Daoy (cell line): ENCODE data around the gene KRTCAP2. TPM values are rescaled to one million over a fixed set of nuclear protein-coding genes. Genes with fewer than 3 reads are reported as not detected.
"Not testable (repeated sequence)": the region's sequence is repeated elsewhere in the genome, so short reads cannot be mapped to it uniquely, and the experiment has no call there.

Experiments used
- DNase-seq: peaks from one replicate; pipeline ENCODE4 v3.0.0-alpha.2; 2015; ENCODE audit warnings: low read depth
- total RNA-seq: library from RNA; depleted of rRNA; stranded (reverse); fragments of >200 nt; shearing (Covaris generic); gene quantifications from 2 replicates; pipeline ENCODE4 v1.2.3, GENCODE V29; 2014

The KRTCAP2 gene
- total RNA-seq, 1 experiment from 2014 or later, result 123 TPM

GRCh38 chr1:155199792-155200191, 26.7 kb upstream of the KRTCAP2 start:
- no peak for DNase-seq

DNA sequence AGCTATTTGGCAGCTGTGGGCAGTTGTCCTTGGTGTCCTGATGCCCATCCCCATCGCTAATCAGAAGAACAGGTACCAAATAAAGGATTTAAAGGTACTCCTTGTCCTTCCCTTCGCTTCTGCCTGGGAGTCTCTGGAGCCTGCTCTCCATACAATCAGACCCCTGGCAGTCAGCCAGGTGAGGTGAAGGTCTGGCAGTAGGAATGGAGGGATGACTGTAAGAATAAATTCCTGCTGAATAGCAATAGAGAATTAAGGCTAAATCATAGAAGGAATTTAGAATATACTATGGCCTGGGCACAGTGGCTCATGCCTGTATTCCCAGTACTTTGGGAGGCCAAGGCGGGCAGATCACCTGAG, 25.4 kb upstream of the KRTCAP2 start:
- no peak for DNase-seq

- no peak for DNase-seq
Measured at GRCh38 chr1:155197901-155198546, 24.9 kb upstream of the KRTCAP2 start.

DNA sequence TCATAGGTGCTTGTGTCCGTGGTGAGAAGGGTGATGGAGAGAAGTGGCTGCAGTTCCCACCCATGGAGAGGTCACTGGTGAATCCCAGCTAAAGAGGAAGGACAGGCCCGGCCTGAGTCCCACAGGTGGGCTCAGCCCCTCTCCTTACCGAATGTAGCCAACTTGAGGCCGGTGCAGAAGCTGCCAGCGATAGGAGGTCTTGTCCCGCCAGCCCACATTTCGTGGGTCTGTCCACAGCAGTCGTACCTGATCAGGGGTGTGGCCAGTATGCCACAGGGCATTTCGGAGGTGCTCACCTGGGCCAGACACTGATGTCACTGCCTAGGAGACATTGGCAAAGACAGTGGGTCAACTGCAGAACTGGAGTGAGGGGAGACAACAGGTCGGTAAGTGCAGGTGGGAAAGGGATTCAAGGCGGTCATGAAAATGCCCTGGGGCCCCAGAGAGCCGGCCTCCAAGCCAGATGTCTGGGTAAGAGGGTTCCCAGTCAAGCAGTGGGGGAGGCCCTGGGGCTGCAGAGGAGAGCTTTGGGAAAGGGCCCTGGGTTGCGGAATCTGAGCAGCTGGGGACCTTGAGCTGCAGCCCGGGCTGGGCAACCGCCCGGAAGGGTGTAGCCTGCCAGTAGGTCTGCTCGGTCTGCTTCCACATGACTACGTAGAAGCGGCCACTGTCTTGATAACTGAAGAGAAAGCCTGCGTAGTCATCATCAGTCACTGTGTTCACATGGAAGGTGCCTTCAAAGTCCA, 24.0 kb upstream of the KRTCAP2 start:
- no peak for DNase-seq

- no peak for DNase-seq
Measured at GRCh38 chr1:155196103-155196892, 23.2 kb upstream of the KRTCAP2 start.

DNA sequence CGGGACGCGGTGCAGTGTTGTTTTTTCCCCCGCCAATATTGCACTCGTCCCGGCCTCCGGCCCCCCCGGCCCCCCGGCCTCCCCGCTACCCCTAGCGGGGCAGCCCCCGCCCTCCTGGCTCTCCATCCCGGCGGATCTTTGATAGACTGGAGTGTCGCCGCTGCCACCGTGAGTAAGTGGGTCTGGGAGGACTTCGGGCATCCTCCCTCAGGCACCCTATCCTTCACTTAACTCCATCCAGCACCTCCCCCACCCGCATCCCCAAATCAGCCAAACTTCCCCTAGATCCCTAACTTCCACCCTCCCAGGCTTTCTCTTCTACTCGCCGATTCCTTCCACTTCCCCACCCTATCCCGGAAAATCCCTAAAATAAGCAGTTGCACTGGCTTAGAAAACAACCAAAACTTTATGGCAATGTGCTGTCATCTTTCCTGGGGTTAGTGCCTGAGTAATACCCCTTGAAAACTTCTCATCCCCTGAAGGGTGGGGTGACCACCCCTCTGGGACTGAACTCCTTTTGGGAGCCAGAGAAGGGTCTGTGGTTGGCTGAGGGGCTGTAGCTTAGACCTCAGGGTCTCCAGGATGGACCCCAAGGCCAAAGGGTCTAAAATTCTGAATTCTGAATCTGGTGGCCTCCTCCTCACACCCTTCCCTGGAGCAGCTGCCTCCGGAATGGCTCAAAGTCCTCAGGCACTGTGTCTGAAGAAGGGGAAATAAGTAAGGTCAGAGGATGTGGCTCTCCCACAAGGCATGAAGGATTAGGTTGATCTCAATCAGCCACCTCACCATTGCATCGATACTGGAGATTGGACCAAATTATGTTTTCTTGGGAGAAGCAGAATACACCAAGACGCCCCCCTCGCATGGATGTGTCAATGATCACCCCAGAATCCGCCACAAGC, 22.3 kb upstream of the KRTCAP2 start:
- no peak for DNase-seq

DNA sequence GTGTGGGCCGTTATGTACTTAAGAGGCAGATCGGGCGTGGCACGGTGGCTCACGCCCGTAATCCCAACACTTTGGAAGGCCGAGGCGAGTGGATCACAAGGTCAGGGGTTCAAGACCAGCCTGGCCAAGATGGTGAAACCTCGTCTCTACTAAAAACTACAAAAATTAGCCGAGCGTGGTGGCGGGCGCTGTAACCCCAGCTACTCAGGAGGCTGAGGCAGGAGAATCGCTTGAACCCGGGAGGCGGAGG, 20.8 kb upstream of the KRTCAP2 start:
- not testable (repeated sequence) for DNase-seq

- peak; percentile 93 for DNase-seq
Measured at GRCh38 chr1:155193275-155193990, 20.3 kb upstream of the KRTCAP2 start.

DNA sequence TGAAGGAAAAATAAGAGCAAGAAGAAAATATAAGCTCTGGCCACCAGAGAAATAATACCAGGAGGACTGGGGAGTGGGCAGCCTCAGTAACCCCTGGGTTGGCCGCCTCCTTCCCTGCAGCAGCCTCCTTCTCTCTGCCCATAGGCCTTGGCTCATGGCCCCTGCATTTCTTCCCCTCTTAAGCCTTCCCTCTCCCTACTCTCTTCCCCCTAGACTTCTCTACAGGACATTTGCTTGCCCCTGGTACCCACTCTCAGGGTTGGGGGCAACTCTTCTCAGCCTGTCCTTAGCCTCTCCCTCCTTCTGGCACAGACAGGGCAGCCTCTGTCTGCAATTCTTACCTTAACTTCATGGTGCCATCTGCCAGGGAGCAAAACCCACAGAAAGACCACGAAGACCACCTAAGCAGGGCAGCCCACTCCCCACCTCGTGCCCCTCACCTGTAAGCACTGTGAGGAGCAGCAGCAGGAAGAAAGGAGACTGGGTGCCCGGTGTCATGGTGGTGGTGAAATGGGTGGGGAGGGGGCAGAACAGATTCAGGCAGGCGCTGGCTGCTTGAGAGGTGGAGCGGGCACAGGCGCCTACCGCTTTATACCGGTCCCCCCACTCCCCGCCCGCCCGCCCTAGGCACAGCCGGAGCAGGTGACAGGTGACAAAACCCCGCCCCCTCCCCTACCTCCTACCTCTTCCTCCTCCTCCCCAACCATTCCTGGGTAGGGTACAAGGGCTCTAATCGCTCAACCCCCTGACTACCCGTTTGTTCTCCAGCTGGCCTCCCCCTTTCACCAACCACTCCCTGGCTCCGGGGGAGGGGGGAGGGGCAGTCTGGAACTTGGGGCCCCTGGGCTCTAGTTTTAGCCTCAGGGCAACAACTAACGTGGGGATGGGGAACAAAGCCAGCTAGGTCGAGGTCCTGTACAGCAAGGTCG, 19.5 kb upstream of the KRTCAP2 start:
- no peak for DNase-seq

DNA sequence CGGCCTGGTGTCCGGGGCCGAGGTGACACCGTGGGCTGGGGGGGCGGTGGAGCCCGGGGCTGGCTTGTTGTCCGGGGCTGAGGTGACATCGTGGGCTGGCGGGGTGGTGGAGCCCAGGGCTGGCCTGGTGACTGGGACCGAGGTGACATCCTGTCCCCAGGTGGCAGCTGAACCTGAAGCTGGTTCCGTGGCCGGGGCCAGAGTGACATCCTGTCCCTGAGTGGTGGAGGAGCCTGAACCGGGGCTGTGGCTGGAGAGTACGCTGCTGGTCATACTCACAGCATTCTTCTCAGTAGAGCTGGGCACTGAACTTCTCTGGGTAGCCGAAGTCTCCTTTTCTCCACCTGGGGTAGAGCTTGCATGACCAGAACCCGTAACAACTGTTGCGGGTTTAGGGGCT, 18.8 kb upstream of the KRTCAP2 start:
- no peak for DNase-seq

DNA sequence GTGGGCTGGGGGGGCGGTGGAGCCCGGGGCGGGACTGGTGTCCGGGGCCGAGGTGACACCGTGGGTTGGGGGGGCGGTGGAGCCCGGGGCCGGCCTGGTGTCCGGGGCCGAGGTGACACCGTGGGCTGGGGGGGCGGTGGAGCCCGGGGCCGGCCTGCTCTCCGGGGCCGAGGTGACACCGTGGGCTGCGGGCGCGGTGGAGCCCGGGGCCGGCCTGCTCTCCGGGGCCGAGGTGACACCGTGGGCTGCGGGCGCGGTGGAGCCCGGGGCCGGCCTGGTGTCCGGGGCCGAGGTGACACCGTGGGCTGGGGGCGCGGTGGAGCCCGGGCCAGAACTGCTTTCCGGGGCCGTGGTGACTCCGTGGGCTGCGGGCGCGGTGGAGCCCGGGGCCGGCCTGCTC, 16.8 kb upstream of the KRTCAP2 start:
- not testable (repeated sequence) for DNase-seq

GRCh38 chr1:155188268-155188667, 15.2 kb upstream of the KRTCAP2 start:
- no peak for DNase-seq

GRCh38 chr1:155187456-155187891, 14.4 kb upstream of the KRTCAP2 start:
- DNase-seq, result no peak

GRCh38 chr1:155186794-155187455, 13.8 kb upstream of the KRTCAP2 start:
- no peak for DNase-seq

DNA sequence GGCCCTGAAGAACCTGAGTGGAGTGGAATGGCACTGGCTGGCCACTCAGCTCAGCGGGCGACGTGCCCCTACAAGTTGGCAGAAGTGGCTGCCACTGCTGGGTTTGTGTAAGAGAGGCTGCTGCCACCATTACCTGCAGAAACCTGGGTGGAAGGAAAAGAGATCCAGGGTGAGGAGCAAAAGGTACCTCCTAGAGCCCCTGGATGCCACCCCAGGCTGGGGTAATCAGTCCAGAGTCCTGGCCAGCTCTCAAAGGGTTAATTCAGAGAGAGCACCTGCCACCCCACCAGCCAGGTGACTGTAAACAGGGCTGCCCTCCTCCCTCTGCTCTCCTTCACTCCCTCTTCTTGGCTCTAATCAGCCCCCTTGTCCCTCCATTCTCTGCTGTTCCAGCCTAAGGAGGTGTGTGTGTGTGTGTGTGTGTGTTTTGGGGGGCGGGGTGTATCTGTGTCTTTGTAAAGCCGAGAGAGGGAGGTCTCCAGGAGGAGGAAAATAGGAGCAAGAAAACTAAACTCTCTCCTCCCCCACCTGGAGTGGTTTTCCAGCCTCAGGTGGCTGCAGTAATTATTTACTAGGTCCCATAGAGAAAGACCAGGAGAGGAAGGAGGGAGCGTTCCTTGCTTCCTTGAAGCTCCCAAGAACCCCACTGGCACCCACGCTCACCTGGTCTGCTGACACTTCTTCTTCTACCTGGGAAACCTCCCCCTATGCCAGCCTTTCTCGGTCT, 13.1 kb upstream of the KRTCAP2 start:
- no peak for DNase-seq

GRCh38 chr1:155185783-155186066, 12.6 kb upstream of the KRTCAP2 start:
- DNase-seq, result no peak

DNA sequence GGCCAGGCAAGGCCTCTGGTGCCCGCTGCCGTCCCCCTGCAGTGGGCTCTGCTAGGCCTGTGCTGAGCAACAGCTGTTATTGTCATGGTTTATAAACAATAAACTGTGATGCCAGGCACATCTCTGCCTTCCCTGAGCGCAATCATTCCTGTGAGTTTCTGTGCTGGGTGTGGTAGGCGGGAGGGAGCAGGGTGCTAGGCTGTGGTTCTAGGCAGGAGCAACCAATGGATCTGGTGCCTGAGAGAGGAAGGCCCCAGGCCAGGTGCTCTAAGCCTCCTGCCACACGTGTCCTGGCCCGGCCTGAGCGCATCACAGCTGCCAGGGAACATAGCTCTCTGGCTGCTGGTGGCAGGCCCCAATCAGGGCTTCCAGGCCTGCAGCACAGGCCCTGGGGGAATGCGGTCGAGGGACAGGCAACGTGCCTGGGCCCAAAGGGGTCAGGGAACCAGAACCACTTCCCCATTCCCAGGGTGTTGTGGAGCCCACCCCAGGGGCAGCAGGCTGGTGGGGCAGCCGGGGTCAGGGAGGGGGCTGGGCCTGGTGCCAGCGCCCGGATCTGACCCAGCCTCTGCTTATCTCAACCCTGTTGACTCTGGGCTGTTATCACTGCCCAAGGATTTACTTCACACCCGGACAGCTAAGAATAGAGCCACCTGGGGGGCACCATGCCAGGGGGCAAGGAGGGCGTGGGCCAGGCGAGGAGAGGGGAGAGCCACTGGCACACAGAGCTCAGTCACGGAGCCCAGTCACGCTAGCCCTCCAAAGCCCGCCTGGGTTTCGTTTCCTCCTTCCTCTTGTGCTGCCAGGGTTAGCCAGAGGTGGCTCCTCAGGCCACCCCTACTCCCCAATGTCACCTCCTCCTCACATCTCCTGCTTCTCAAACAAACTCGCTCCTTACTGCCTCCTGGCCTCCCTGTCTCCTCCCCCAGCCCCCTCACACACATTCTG, 12.0 kb upstream of the KRTCAP2 start:
- peak; percentile 30 for DNase-seq

- DNase-seq, result peak; percentile 2
Measured at GRCh38 chr1:155184351-155184811, 11.3 kb upstream of the KRTCAP2 start.
